GM12874 (cell line): ENCODE measurements around the gene LRIG1.

ENCODE experiments used
- CTCF ChIP-seq: IDR thresholded peaks from 2 replicates; pipeline ENCODE4 v1.5.1; 2011; ENCODE audit warnings: low read depth, mild to moderate bottlenecking, control low read depth, low read length, moderate library complexity; ENCODE audit not compliant: insufficient read depth

The LRIG1 gene

GRCh38 chr3:66492071-66492470 is 8.8 kb downstream of the LRIG1 start:
- no peak for TF ChIP-seq CTCF

GRCh38 chr3:66490984-66491383 is 9.8 kb downstream of the LRIG1 start:
- no peak for TF ChIP-seq CTCF

- TF ChIP-seq CTCF = no peak
Measured at GRCh38 chr3:66490214-66490613, 10.6 kb downstream of the LRIG1 start.

GRCh38 chr3:66489581-66489980 is 11.2 kb downstream of the LRIG1 start:
- TF ChIP-seq CTCF = no peak

- TF ChIP-seq CTCF = no peak
Measured at GRCh38 chr3:66489115-66489514, 11.7 kb downstream of the LRIG1 start.

GRCh38 chr3:66488492-66488891 is 12.3 kb downstream of the LRIG1 start:
- TF ChIP-seq CTCF = no peak

GRCh38 chr3:66487465-66487864 is 13.4 kb downstream of the LRIG1 start:
- TF ChIP-seq CTCF = no peak

- TF ChIP-seq CTCF = no peak
Measured at GRCh38 chr3:66486646-66487045, 14.2 kb downstream of the LRIG1 start.
